Neutrophil (primary cell): Measurements from ENCODE around the gene COQ2.
A peak's percentile ranks its signal among the peaks of the same experiment; 100 is the strongest.
"Not testable (repeated sequence)": the region's sequence is repeated elsewhere in the genome, so short reads cannot be mapped to it uniquely, and the experiment has no call there.

Experiments used
- H3K27ac ChIP-seq: fragments of 200-600 bp; sonication (generic); 2 replicates; pipeline ENCODE4 v1.5.1; 2016; ENCODE audit warnings: mild to moderate bottlenecking, moderate library complexity
- H3K27me3 ChIP-seq: fragments of 200-600 bp; sonication (generic); 2 replicates; pipeline ENCODE4 v1.6.0; 2016; ENCODE audit warnings: mild to moderate bottlenecking
- H3K36me3 ChIP-seq: fragments of 200-600 bp; sonication (generic); 2 replicates; pipeline ENCODE4 v1.5.1; 2017
- H3K4me1 ChIP-seq, 2 experiments: fragments of 200-600 bp in 1 of 2; sonication (generic) in 1 of 2; 1 replicate in 1 of 2; 2 replicates in 1 of 2; pipeline versions ENCODE4 v1.5.1 to v1.6.1; 2013 to 2016; ENCODE audit warnings: low read depth in 1 of 2, low read length in 1 of 2, mild to moderate bottlenecking in 1 of 2, moderate library complexity in 1 of 2; ENCODE audit not compliant: control insufficient read depth in 1 of 2, insufficient read depth in 1 of 2
- H3K4me3 ChIP-seq, 2 experiments: fragments of 200-600 bp in 1 of 2; sonication (generic) in 1 of 2; 1 replicate in 1 of 2; 2 replicates in 1 of 2; pipeline ENCODE4 v1.5.1; 2013 to 2016; ENCODE audit warnings: low read depth in 1 of 2, low read length in 1 of 2, mild to moderate bottlenecking in 1 of 2, moderate library complexity in 1 of 2
- H3K9me3 ChIP-seq: fragments of 200-600 bp; sonication (generic); 2 replicates; pipeline ENCODE4 v1.5.1; 2016
- TF ChIP-seq, protein P1 (sequence below): fragments of 200-600 bp; sonication (generic); IDR thresholded peaks from 2 replicates; pipeline ENCODE4 v1.5.1; 2016; ENCODE audit warnings: antibody characterized with exemption

Gene COQ2

DNA sequence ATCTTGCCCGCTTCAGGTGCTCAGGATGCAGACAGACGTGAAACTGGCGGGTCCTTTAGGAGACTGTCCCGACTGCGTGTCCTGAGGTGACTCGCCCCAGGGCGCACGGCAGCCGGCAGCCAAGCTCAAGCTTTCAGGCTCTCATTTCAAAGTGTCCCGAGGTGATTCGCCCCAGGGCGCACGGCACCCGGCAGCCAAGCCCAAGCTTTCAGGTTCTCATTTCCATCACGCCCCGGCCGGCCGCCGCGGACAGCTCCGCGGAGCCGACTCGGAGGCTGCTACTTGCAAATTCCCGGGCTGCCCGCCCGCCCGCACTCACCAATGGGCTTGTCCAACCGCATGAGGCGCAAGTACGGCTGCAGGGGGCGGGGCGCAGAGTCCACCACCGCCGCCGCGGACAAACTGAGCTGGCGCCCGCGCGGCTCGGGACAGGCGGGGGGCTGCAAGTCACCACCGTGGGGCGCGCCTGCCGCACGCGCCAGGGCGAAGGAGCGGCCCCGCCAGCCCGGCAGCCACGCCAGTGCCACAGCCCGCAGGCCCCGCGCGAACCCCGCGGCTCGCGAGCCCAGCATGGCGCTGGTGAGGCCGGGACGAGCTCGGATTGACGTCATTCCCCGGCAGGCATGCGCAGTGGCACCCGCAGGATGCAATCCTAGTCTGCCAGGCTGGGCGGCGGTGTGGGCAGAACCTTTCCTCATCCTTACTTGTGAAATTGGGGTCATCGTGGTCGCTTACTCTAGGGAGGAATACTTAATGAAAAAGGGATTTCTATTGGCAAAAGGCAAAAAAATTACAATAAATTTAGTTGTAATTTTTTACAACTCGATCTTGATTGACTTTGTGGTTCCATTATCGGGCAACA, at the start of gene COQ2:
TSS of gene COQ2 (minus strand) at position 606 of the 862 bp plus-strand sequence. CDS start at position 572, 34 bp downstream.
- Histone ChIP-seq H3K4me3 (peak within 1 kb of the TSS; percentile 74 to 85), H3K36me3 (no peaks in the 10 kb centered on the region), H3K4me1 (peaks cover 44 to 45% of the 10 kb centered on the region in 2 experiments), H3K27me3 (no peaks in the 10 kb centered on the region), H3K9me3 (no peaks in the 10 kb centered on the region), H3K27ac (peak within 1 kb of the TSS; percentile 99)
- TF ChIP-seq, protein P1, sequence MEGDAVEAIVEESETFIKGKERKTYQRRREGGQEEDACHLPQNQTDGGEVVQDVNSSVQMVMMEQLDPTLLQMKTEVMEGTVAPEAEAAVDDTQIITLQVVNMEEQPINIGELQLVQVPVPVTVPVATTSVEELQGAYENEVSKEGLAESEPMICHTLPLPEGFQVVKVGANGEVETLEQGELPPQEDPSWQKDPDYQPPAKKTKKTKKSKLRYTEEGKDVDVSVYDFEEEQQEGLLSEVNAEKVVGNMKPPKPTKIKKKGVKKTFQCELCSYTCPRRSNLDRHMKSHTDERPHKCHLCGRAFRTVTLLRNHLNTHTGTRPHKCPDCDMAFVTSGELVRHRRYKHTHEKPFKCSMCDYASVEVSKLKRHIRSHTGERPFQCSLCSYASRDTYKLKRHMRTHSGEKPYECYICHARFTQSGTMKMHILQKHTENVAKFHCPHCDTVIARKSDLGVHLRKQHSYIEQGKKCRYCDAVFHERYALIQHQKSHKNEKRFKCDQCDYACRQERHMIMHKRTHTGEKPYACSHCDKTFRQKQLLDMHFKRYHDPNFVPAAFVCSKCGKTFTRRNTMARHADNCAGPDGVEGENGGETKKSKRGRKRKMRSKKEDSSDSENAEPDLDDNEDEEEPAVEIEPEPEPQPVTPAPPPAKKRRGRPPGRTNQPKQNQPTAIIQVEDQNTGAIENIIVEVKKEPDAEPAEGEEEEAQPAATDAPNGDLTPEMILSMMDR: peak; percentile 68

DNA sequence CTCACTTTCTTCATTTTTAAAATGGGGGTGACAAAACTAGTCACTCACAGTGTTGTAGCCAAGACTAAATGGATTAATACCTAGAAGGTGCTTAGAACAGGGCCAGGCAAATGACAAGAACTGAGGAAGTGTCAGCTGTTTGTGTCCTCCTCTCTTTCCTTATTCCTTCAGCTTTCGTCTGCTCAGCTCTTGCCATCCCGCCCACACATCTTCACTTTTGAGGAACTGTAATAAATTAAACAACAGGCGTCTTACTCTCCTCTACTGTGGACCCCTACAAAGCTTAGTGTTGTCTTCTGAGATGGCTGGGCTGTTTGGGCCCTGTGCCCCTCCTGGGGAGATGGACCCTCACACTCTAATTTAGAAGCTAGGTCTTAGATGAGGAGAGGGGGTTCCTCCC, 47.4 kb upstream of the COQ2 start:
- Histone ChIP-seq H3K9me3 (no peaks in the 10 kb centered on the region), H3K4me1 (peaks cover 35 to 38% of the 10 kb centered on the region in 2 experiments), H3K27me3 (peaks cover 27% of the 10 kb centered on the region), H3K36me3 (no peaks in the 10 kb centered on the region), H3K4me3 (no peak overlapping the region), H3K27ac (no peak overlapping the region)
- TF ChIP-seq, protein P1: no peak

DNA sequence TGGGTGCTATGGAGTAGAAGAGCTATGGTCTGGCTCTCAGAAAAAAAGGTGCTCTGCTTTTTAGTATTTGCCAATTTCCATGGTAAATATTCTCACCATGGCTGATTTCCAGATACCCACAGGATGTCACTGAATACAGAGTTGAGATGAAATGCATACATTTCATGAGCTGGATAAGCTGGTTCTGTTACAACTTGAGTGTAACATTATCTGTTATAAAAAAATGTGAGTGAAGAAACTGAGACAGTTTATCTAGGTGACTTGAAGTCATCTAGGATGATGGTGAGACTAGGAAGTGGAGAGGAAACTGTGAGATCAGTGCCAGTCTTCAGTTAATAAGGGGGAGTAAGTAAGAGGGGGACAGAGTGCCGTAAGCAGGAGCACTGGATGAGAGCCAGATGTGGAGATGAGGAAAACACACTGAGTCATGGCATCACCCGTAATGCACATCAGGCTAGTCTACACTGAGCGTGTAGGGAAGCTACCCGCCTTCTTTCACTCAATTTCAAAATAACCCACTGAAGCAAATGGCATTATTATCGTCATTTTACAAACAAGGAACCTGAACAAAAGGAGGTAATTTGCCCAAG, 45.0 kb upstream of the COQ2 start:
- H3K36me3 ChIP-seq: no peaks in the 10 kb centered on the region
- no peak overlapping the region for H3K4me3 ChIP-seq
- peaks cover 16% of the 10 kb centered on the region for H3K27me3 ChIP-seq
- H3K9me3 ChIP-seq: no peaks in the 10 kb centered on the region
- TF ChIP-seq, protein P1: no peak
- no peak overlapping the region for H3K27ac ChIP-seq
- H3K4me1 ChIP-seq: peaks cover 27 to 32% of the 10 kb centered on the region in 2 experiments

DNA sequence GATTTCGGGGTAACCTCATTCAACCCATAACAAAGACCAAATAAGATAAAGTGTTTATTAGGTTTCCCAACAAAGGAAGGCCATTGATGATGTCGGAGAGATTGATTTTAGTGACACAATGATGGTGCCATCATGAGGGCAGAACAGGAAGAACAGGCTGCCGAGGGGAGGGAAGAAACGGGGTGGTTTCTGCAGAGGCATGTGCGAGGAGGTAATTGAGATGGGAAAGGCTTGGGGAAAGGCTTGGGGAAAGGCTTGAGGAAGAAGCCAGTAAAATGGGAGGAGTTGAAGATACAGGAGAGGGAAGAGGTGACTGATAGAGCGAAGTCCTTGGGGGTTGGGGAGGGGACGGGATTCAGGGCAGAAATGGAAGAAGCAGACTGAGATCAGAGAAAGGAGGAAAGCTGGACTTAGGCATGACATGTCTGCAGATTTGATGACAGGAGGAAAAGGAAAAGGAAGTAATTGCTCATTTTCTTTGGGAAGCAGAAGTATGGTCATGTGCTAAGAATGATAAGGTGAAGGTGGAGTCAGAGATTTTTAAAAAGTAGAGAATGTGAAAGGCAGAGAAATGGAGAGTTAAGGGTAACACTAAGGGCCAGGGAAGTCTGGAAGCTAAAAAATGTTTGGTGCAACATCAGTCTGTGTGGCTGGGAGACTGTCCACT, 44.1 kb upstream of the COQ2 start:
- Histone ChIP-seq H3K4me3 (no peak overlapping the region), H3K27ac (no peak overlapping the region), H3K27me3 (peaks cover 8% of the 10 kb centered on the region)

GRCh38 chr4:83326546-83326945, 41.9 kb upstream of the COQ2 start:
- TF ChIP-seq, protein P1: no peak
- H3K4me1 ChIP-seq: peaks cover 35 to 43% of the 10 kb centered on the region in 2 experiments
- H3K4me3 ChIP-seq: no peak overlapping the region
- no peaks in the 10 kb centered on the region for H3K36me3 ChIP-seq
- H3K27me3 ChIP-seq: no peaks in the 10 kb centered on the region
- peak overlapping the region; percentile 43 for H3K27ac ChIP-seq
- no peaks in the 10 kb centered on the region for H3K9me3 ChIP-seq

More for the DNA sequence above, 44.1 kb upstream of the COQ2 start:
- Histone ChIP-seq H3K9me3 (no peaks in the 10 kb centered on the region), H3K4me1 (peaks cover 19 to 26% of the 10 kb centered on the region in 2 experiments), H3K36me3 (no peaks in the 10 kb centered on the region)
- TF ChIP-seq, protein P1: no peak

DNA sequence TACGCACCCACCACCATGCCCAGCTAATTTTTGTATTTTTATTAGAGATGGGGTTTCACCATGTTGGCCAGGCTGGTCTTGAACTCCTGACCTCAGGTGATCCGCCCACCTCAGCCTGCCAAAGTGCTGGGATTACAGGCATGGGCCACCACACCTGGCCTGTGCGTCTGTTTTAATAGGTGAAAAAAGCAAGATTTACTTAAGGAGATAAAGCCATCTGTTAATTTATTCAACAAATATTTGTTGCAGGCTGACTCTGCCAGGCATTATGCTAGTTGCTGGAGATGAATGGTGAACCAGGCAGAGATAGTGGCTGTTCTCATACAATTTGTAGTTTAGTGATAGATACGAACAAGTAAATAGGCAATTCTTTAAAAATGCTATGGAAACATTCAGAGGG, 40.7 kb upstream of the COQ2 start:
- H3K9me3 ChIP-seq, H3K27me3 ChIP-seq, H3K36me3 ChIP-seq, H3K27ac ChIP-seq, H3K4me3 ChIP-seq: not testable (repeated sequence)
- peaks cover 48 to 55% of the 10 kb centered on the region in 2 experiments for H3K4me1 ChIP-seq
